ENCODE results near the gene TPP1. TPM values are rescaled to one million over a fixed set of nuclear protein-coding genes. Genes with fewer than 3 reads are reported as not detected.
A peak's percentile ranks its signal among the peaks of the same experiment; 100 is the strongest.

Gene TPP1
- total and polyA plus RNA-seq, 2 of the 13 experiments (the other 11 are each of a cell fraction or from before 2014, with no cell fraction given): 13.9 to 74.6 TPM

- TF ChIP-seq, protein P1, sequence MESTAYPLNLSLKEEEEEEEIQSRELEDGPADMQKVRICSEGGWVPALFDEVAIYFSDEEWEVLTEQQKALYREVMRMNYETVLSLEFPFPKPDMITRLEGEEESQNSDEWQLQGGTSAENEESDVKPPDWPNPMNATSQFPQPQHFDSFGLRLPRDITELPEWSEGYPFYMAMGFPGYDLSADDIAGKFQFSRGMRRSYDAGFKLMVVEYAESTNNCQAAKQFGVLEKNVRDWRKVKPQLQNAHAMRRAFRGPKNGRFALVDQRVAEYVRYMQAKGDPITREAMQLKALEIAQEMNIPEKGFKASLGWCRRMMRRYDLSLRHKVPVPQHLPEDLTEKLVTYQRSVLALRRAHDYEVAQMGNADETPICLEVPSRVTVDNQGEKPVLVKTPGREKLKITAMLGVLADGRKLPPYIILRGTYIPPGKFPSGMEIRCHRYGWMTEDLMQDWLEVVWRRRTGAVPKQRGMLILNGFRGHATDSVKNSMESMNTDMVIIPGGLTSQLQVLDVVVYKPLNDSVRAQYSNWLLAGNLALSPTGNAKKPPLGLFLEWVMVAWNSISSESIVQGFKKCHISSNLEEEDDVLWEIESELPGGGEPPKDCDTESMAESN (CRISPR knock-in tag; conservative IDR thresholded peaks at IDR 0.05): peak; percentile 95
- TF ChIP-seq, protein P2, sequence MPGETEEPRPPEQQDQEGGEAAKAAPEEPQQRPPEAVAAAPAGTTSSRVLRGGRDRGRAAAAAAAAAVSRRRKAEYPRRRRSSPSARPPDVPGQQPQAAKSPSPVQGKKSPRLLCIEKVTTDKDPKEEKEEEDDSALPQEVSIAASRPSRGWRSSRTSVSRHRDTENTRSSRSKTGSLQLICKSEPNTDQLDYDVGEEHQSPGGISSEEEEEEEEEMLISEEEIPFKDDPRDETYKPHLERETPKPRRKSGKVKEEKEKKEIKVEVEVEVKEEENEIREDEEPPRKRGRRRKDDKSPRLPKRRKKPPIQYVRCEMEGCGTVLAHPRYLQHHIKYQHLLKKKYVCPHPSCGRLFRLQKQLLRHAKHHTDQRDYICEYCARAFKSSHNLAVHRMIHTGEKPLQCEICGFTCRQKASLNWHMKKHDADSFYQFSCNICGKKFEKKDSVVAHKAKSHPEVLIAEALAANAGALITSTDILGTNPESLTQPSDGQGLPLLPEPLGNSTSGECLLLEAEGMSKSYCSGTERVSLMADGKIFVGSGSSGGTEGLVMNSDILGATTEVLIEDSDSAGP (CRISPR knock-in tag; IDR thresholded peaks at IDR 0.05; ENCODE audit: borderline replicate concordance): peak; percentile 93
- 0 out of 2 replicates have a peak, but pooled peaks have one; percentile 60 for TF ChIP-seq IRF1 (CRISPR knock-in tag; IDR thresholded peaks at IDR 0.05; ENCODE audit: low read depth)
- peak; percentile 85 to 99 for TF ChIP-seq POLR2A (IDR thresholded peaks at IDR 0.05; ENCODE audit: insufficient read depth in 1 of 2, low read depth in 2 of 2, low read length in 2 of 2)
- TF ChIP-seq, protein P3, sequence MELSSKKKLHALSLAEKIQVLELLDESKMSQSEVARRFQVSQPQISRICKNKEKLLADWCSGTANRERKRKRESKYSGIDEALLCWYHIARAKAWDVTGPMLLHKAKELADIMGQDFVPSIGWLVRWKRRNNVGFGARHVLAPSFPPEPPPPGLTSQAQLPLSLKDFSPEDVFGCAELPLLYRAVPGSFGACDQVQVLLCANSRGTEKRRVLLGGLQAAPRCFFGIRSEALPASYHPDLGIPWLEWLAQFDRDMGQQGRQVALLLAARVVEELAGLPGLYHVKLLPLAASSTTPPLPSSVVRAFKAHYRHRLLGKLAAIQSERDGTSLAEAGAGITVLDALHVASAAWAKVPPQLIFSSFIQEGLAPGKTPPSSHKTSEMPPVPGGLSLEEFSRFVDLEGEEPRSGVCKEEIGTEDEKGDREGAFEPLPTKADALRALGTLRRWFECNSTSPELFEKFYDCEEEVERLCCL (CRISPR knock-in tag; IDR thresholded peaks at IDR 0.05; ENCODE audit: borderline replicate concordance): 0 out of 2 replicates have a peak, but pooled peaks have one; percentile 67
- TF ChIP-seq ZNF781 (CRISPR knock-in tag; IDR thresholded peaks at IDR 0.05; ENCODE audit: borderline replicate concordance, not compliant biosample characterization): peak; percentile 93
- TF ChIP-seq, protein P4, sequence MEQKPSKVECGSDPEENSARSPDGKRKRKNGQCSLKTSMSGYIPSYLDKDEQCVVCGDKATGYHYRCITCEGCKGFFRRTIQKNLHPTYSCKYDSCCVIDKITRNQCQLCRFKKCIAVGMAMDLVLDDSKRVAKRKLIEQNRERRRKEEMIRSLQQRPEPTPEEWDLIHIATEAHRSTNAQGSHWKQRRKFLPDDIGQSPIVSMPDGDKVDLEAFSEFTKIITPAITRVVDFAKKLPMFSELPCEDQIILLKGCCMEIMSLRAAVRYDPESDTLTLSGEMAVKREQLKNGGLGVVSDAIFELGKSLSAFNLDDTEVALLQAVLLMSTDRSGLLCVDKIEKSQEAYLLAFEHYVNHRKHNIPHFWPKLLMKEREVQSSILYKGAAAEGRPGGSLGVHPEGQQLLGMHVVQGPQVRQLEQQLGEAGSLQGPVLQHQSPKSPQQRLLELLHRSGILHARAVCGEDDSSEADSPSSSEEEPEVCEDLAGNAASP (CRISPR knock-in tag; IDR thresholded peaks at IDR 0.05; ENCODE audit: borderline replicate concordance): peak; percentile 22; the same call in 1 of the 2 replicates
- TF ChIP-seq HDAC1 (CRISPR knock-in tag; IDR thresholded peaks at IDR 0.05): peak; percentile 62
- TF ChIP-seq STAT5B (CRISPR knock-in tag; IDR thresholded peaks at IDR 0.05): 0 out of 2 replicates have a peak, but pooled peaks have one; percentile 32
- TF ChIP-seq EHMT2 (IDR thresholded peaks at IDR 0.05; ENCODE audit: borderline replicate concordance, low read depth, low read length): no peak
- no peak for TF ChIP-seq ZNF446 (CRISPR knock-in tag; IDR thresholded peaks at IDR 0.05)
- TF ChIP-seq GPBP1L1 (CRISPR knock-in tag; IDR thresholded peaks at IDR 0.05): no peak
- peak; percentile 82; the same call in 1 of the 2 replicates for TF ChIP-seq ZNF512B (CRISPR knock-in tag; IDR thresholded peaks at IDR 0.05; ENCODE audit: borderline replicate concordance)
- no peak for TF ChIP-seq ZC3H4 (CRISPR knock-in tag; IDR thresholded peaks at IDR 0.05; ENCODE audit: borderline replicate concordance)
- peak; percentile 88 for TF ChIP-seq ZNF12 (CRISPR knock-in tag; IDR thresholded peaks at IDR 0.05)
Observed at GRCh38 chr11:6612213-6613041, 6.8 kb downstream of the TPP1 start, which contains the start of gene TAF10 (continued).

All from HepG2 (cell line).